ENCODE data around the gene HPX. TPM values are rescaled to one million over a fixed set of nuclear protein-coding genes. Genes with fewer than 3 reads are reported as not detected.
A peak's percentile ranks its signal among the peaks of the same experiment; 100 is the strongest.

Gene HPX
- polyA plus RNA-seq, 1 donor, result 2.5 TPM

DNA sequence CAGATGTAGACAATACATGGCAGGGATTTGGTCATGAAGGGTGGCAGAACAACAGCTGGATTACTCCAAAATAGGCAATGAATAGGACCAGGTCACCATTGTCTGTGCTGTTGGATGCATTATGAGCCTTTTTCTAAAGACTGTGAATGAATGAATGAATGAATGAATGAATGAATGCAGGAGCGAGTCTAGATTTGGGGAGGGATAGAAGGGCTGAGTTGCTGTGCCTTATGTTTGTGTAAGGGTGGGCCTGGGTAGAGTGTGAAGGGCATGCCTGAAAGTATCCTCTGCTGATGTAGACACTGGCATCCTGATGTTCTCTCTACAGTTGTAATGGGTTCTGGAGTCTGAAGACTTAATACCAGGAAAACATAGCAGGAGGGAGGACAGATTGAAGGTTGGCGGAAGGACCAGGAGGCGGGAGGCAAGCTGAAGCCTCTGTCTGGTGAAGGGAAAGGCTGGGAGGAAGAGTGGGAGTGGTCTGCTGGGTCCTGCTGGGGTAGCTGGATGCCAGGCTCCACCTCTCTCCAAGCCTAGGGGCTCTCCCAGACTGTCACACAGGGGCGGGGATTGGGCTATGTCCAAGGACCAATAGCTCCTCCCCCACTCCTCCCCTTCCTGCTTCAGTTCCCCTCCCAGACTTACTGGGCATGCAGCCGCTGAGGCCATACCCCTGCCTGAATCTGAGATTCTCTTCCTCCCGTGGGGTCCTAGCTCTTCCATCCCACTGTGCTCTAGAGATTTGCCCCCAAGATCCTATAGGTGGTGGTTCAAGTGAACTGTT, 28.1 kb upstream of the HPX start:
- peak; percentile 58 for DNase-seq (ENCODE audit: low read depth)

DNA sequence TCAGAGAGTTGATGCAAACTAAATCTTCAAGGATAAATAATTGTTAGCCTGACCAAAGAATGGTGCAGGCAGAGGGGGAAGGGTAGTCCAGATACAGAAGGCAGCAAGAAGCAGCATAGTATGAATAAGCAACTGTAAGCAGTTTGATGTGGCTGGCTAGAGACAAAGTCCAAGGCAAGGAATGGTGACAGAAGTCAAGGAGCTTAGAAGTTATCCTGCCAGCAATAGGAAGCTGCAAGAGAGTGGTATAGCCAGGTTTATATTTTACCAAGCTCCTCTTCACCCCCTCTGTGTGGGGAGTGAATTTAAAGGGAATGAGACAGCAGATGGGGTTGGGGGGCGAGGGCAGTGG, 18.3 kb upstream of the HPX start:
- DNase-seq (ENCODE audit: low read depth), result no peak

DNA sequence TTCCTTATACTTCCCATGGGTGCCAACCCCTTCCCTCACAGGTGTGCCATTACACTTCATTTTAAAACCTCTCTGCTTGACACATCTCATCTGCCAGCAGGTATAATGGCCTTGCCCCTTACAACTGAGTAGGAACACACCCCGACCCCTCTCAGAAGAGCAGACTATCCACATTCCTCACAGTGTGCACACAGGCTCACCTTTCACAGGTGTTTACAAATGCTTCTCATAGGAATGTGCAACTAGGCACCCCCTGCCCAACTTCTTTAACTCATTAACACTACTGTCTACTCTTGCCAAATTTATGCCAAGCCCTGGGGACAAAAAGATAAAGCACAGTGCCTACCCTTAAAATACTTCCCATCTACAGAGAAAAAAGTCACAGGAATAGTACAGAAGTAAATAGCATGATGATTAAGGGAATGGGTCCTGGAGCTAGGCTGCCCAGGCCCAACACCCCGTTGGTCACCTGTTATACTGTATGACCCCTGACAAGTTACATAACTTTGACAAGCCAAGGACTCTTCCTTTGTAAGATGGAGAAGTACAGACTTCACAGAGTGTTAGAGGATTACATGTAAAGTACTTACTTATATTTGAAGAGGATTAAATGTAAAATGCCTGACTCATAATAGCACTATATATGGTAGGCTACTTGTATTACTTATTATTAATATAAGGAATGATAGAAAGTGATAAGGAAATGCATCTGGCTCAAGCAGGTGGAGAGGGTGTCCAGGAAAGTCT, 17.7 kb upstream of the HPX start:
- DNase-seq (ENCODE audit: low read depth), result no peak

DNA sequence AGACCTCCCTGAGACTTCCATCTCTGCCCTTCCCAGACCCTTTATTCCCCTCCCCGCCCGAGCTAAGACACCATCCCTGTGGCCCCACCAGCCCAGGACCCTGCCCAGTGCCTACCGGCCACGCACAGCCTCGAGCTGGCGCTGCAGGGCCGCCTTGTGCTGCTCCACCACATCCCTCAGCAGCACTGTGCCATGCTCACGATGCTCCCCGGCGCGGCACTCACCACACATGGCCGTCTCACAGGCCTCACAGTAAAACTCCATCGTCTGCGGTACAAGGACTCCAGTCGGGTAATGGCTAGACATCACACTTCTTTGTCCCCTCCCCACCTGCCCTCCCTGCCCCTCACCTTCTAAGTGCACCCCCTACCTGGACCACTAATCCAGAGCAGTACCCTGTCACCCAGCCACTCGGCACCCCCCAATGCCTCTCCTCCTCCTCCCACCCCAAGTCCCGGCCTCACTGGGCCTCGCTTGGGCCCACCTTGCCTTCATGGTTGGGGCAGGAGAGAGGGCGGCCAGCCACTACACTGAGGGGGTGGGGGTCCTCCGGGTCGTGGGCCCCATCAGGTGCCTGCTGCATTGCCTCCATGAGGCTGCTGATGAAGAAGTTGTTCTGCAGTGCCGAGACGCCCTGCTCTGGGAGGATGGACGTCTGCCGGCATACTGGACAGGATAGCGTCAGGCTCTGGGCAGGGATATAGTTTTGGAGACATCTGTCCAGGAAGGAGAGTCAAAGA, 17.0 kb upstream of the HPX start:
- DNase-seq (ENCODE audit: low read depth), result no peak

DNA sequence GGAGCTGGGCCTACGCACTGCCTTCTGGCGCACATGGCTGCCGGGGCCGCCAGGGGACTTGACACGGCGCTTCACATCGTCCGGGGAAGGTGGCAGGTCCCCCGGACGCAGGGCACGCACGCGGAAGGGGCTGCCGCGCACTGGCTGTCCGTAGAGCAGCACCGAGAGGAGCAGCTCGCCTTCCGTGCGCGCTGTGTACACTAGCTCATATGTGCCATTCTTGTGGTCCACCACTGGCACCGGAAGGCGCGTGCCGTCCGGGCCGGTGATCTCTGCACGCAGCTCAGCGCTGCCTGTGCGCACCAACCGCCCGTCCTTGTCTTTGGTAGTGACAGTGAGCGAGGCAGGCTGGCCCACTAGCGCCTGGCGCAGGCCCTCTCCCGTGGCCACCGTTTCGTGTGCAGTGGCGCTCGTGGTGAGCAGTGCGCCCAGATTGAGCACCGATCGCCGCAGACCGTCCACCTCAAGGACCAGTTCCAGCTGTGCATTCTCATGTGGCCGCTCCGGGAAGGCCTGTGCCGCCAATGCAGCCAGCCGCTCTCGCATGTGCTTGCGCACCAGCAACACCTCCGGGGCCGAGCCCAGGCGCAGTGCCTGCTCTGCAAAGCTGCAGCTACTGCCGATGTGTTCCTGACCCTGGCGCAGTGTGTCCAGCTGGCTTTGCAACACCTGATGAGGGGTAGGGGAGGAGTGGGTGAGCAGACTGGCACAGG, 15.7 kb upstream of the HPX start:
- DNase-seq (ENCODE audit: low read depth), result no peak

DNA sequence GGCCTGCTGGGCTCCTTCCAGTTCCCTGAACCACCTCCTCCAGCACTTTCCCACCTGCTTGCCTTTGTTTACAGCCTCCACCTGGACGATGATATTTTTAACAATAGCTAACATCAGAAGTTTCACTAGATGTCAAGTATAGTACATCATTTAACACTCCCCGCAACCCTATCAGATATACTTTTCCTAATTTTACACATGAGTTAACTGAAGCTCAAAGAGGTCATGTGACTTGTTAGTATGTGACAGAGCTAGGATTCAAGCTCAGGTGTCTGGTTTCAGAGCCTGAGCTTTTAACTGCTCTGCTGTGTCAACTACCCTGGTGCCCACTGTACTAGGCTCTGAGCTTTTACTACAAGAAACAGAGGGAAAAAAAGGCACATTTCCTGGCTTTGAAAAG, 14.3 kb upstream of the HPX start:
- no peak for DNase-seq (ENCODE audit: low read depth)

DNA sequence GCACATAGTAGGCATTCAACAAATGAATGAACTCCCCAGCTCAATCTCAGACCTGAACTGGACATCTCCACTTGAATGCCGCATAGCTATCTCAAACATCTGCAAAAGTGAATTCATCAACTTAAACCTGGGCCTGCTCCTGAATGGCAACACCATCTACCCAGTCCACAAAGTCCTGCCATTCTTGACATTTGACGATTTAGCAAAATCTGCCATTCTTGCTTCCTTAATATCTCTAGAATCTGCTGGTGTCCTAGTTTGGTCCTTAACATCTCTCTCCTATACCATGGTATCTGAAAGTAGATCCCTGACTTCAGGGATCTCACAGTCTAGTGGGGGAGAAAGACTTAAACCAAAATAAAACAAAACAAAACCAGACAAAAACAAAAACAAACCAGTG, 12.4 kb upstream of the HPX start:
- DNase-seq (ENCODE audit: low read depth), result no peak

DNA sequence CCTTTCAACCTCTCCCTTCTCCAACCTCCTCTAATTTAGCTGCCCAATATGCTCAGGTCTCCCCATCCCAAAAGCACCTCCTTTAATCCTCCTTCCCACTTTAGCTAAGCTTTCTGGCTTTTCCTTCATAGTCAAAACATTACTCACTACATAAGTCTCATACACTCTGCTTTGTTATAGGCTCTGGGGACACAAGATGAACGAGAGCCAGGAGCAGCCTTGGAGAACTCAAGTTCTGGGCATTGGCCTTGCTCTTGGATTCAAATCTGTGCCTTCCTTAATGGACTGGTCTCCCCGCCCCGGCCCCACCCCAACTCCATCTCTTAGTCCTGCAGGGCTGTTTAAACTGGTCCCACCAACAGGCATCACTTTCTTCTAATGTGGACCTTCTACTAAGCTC, 11.4 kb upstream of the HPX start:
- no peak for DNase-seq (ENCODE audit: low read depth)

DNA sequence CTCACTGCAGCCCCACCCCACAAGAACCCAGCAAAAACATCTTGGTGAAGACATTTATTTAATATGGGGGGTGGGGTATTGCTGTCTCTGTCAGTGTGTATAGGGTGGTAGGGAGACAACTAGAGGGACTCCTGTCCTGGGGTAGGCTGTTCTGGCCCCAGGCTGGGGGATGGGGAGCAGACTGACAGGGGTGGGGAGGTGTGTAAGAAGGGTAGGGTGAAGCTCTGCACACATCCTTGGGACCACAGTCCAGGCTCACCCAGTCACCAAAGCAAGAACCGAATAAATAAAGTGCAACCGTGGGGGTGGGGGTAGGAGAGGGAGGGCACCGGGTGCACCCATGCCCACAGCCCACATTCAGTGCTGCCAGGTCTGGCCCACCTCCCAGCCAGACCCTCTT, 7.8 kb upstream of the HPX start:
- DNase-seq (ENCODE audit: low read depth), result no peak

DNA sequence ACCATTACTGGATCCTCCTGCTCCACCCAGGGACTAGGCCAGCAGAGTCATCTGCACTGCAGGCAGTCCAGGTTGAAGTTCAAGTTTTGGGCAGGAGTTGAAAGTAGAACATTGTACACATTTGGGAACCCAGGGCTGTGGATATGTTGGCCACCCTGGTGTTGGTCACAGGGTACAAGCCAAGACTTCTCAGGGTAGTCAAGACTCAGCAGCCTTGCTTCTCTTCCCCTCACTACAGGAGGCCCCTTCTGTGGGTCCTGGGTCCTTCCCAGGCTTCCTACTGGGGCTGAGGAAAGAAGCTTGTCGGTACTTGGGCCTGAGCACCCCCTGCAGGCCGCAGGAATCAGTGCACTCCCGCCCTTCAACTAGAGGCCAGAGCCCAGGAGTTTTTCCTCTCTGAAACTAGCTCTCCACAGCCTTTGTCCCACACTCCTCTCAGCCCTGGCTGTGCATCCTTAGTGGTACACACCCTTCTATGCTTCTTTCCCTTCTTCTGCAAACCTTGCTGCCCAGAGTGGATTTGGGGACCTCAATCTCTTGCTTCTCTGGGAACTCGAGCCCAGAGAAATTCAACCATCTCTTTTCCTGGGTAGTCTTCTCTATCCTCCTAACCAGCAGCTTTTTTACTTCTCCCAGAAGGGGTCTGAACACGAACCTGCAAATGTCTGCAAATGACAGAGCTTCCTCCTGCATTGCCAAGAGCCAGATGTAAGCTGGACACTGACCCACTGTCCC, 2.6 kb upstream of the HPX start:
- DNase-seq (ENCODE audit: low read depth), result no peak

DNA sequence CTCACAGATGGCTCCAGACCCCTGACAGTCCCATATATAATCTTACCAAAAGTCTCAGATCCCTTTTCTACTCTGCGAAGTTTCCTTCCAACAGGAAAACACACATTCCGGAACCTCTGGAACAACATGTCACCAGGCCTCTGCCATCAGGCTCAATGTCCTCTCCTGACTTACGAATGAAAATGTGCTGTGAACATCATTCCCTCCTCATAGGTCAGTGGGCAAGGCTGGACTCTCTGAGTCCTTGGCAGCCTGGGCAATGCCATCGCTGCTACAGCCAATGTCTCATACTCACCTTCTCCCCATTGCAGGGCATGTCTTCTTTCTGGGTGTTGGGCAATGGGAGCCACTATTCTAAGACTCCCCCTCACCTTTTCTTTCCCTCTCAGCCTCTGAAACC, 1.7 kb upstream of the HPX start:
- no peak for DNase-seq (ENCODE audit: low read depth)

DNA sequence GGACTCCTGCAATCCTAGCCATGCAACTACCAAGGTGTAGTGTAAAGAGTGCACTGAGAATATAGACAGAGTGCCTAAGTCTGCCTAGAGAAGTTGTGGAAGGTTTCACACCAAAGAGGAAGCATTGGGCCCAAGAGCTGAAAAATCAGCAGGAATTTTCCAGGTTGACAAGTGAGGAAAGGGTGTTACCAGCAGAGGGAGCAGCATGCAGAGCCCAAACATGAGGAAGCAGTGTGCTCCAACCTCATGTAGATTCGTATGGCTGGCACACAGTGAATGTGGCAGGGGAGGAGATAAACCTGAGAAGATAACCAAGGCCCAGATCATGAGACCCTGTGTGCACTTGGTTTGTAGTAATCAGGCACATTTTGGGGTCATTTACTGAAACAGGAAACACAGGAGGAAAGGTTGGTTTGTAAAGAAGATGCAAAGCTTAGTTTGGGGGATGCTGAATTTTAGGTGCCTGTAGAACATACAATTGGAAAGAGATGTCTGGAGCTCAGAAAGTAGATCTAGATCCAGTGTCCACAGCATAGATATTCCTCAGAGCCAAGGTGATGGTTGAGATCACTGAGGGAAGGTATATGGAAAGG, 1.7 kb downstream of the HPX start:
- DNase-seq (ENCODE audit: low read depth), result no peak

DNA sequence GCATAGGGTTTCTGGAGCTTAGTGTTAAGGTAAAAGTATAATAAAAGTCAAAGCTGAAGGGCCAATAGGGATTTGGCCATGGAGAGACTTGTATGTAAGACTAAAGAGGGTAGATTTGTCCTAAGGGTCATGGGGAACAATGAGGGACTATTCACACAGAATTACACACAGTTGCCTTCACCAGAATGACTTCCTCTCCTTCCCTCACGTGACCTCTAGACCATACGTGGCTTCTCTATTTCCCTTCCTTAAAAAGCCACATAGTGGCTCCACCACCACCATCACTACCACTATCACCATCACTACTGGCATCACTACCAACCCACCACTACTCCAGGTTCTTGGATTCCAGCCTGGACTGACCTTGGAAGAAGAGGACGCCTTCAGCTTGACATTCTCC, 2.8 kb downstream of the HPX start:
- DNase-seq (ENCODE audit: low read depth), result no peak

DNA sequence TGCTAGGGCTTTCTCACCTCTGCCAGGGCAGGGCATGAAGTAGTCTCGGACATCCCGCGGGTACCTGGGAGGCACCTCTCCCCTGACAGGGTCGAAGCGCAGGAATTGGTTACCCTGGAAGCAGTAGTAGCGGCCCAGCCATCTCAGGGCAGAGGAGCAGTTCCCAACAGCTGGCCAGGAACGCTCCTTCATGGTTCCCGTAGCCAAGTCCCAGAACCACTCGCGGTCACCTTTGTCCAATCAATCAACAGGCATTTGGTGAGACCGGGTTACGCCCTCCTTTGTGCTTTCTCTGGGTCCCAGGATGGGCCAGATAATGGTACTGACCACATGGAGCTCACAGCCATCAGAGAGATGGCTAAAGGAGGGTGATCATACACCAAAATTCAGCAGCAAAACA, 3.4 kb downstream of the HPX start:
- no peak for DNase-seq (ENCODE audit: low read depth)

DNA sequence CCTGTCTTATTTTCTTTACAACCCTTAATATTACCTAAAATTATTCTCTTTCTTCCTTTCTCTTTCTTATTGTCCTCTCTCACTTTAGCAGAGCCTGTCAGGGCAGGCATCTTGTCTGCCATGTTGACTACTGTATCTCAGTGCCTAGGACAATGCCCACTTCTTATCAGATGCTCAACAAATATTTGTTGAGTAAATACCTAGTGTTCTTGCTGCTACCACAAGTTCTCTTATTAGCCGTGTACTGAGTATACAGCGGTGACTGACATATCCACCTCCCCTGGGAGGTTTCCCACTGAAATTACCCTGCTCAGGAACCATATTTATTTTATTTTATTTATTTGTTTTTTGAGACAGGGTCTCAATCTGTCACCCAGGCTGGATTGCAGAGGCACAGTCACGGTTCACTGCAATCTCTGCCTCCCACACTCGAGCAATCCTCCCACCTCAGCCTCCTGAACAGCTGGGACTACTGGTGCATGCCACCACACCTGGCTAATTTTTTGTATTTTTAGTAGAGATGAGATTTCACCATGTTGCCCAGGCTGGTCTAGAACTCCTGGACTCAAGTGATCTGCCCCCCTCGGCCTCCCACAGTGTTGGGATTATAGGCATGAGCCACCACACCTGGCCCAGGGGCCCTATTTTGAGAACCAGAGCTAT, 6.7 kb downstream of the HPX start:
- DNase-seq (ENCODE audit: low read depth), result no peak

DNA sequence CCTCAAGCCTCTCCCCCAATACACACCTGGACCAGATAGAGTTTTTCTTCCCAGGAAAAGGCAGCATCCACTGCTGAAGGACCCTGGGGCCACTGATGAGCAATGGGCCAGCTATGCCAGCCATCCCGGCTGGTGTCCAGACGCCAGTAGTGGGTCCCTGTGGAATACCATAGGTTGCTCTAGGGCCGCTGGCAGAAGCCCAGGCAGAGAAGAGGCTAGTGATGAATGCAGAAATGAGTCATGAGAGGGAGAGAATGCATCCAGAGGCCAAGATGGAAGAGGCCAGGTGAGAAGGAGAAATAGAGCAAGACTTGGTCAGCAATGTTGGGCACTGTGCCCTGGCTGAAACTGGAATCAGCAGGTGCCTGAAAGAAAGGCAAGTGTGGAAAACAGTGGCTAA, 8.9 kb downstream of the HPX start:
- DNase-seq (ENCODE audit: low read depth), result no peak

DNA sequence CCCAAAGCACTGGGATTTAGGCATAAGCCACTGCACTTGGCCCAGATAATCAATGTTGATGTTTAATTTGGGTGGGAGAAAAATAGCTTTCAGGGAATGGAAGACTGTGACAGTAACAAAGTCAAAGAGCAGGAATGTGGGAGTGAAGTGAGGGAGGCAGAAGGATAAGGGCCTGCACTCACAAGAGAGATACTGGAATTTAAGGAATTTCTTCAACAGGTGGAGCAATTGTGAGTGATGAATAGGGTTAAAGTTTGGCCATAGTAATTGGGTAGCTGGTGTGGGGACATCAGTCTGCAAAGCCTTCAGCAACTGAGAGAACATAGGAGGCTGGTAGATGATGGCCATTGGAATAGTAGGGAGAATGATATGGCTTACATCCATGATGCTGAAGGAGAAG, 13.3 kb downstream of the HPX start:
- no peak for DNase-seq (ENCODE audit: low read depth)

DNA sequence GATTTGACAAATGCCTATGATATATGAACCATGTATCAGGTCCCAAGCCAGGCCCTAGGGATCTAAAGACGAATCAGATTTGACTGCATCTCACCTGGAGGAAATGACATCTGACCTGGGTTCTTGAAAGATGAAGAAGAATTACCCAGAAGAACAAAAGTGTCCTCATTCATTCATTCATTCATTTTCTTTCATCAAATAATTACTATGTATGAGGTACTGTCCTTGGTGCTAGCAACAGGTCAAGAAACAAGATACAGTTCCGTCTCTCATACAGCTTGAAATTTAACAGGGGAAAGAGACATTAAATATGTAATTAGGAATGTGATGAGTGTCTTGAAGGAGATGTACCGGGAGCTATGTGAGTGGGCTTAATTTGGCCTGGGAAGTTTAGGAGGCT, 20.1 kb downstream of the HPX start:
- no peak for DNase-seq (ENCODE audit: low read depth)

DNA sequence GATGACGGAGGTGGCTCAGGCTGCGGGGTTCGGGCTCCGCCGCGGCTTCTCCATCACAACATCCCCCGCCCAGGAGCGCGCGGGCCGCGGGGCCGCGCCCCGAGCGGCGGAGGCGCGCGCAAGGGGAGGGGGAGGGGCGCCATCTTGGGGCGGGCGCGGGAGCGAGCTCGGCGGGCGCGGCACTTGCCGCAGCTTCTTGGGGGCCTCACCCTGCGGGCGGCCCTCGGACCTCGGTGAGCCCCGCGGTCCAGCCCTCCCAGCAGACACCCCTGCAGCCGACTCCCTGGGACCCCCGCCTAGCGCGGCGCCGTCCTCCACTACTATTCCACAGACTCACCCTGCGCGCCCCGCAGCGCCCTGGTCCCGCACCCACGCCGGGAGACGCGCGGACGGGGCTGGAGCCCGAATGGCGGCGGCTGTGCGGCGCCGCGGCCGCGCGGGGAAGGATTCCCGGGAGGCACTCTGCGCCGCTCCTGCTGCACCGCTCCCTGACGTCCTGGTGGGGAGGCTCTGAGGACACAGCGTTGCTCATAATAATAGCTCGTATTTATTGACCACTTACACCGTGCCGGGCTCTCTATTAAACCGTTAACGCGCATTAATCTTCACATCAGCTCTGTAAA, 21.7 kb downstream of the HPX start, which contains the start of gene APBB1:
TSS of gene APBB1 (minus strand) at position 86 of the 623 bp plus-strand sequence. CDS start 7,747 bp downstream, outside the sequence.
- DNase-seq (ENCODE audit: low read depth), result no peak

DNA sequence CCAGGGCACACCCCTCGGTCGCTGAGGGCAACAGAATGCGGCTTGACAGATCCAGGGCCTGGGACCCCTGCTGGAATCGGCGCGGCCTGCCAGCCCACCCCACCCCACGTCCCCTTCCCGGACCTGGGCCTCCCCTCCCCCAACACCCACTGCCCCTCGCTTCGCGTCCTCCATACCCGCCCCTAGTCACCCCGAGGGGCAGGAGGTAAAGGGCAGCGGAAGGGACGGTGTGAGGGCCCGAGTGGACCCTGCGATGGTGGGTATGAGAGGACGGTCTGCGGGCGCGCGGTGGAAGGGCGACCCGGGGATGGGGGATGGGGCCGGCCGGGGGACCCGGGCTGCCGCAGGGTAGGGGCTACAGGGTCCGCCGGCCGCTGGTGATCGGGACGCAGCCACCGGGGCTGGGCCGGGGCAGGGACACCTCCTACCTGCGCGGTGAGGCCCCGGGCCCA, 22.2 kb downstream of the HPX start:
- DNase-seq (ENCODE audit: low read depth), result no peak
